GM21786 (cell line): ENCODE data around the gene PGLYRP4.
"Not testable (repeated sequence)": the region's sequence is repeated elsewhere in the genome, so short reads cannot be mapped to it uniquely, and the experiment has no call there.

Experiments used
- ATAC-seq: cut with Tn5 transposase; IDR thresholded peaks from one replicate; pipeline ENCODE4 v1.9.1; 2021; ENCODE audit not compliant: unreplicated experiment

The PGLYRP4 gene

GRCh38 chr1:153357076-153357852 lies 8.6 kb upstream of the PGLYRP4 start:
- no peak for ATAC-seq

GRCh38 chr1:153356392-153357075 lies 7.9 kb upstream of the PGLYRP4 start:
- ATAC-seq, result no peak

- ATAC-seq, result no peak
Observed at GRCh38 chr1:153355445-153356071, 6.9 kb upstream of the PGLYRP4 start.

- no peak for ATAC-seq
Observed at GRCh38 chr1:153354515-153355193, 6.0 kb upstream of the PGLYRP4 start.

- ATAC-seq, result no peak
Observed at GRCh38 chr1:153353226-153353947, 4.7 kb upstream of the PGLYRP4 start.

- no peak for ATAC-seq
Observed at GRCh38 chr1:153352523-153352922, 3.9 kb upstream of the PGLYRP4 start.

- ATAC-seq, result no peak
Observed at GRCh38 chr1:153350321-153350957, 1.8 kb upstream of the PGLYRP4 start.

GRCh38 chr1:153349363-153350320 lies 1.0 kb upstream of the PGLYRP4 start:
- no peak for ATAC-seq

GRCh38 chr1:153347856-153348255 lies 785 bp downstream of the PGLYRP4 start:
- no peak for ATAC-seq

GRCh38 chr1:153347049-153347448 lies 1.6 kb downstream of the PGLYRP4 start:
- ATAC-seq, result not testable (repeated sequence)

GRCh38 chr1:153346077-153346723 lies 2.4 kb downstream of the PGLYRP4 start:
- ATAC-seq, result no peak

- no peak for ATAC-seq
Observed at GRCh38 chr1:153345187-153346076, 3.2 kb downstream of the PGLYRP4 start.

GRCh38 chr1:153344718-153345025 lies 4.0 kb downstream of the PGLYRP4 start:
- ATAC-seq, result no peak

- no peak for ATAC-seq
Observed at GRCh38 chr1:153343811-153344717, 4.6 kb downstream of the PGLYRP4 start.

GRCh38 chr1:153343040-153343681 lies 5.5 kb downstream of the PGLYRP4 start:
- ATAC-seq, result no peak

GRCh38 chr1:153342178-153342577 lies 6.5 kb downstream of the PGLYRP4 start:
- no peak for ATAC-seq
